NCI-H524 treated with DMSO at 0.1 percent for 48 hours (cell line): ENCODE data around the gene TRAPPC3.

Source experiments
- DNase-seq: peaks from one replicate; lab custom pipeline; 2025; lab: John Stamatoyannopoulos, UW

Gene TRAPPC3

GRCh38 chr1:36098650-36099365 is 50.5 kb downstream of the TRAPPC3 start:
- no peak for DNase-seq

- DNase-seq = no peak
These were observed 51.3 kb downstream of the TRAPPC3 start for GRCh38 chr1:36097693-36098585.

DNA sequence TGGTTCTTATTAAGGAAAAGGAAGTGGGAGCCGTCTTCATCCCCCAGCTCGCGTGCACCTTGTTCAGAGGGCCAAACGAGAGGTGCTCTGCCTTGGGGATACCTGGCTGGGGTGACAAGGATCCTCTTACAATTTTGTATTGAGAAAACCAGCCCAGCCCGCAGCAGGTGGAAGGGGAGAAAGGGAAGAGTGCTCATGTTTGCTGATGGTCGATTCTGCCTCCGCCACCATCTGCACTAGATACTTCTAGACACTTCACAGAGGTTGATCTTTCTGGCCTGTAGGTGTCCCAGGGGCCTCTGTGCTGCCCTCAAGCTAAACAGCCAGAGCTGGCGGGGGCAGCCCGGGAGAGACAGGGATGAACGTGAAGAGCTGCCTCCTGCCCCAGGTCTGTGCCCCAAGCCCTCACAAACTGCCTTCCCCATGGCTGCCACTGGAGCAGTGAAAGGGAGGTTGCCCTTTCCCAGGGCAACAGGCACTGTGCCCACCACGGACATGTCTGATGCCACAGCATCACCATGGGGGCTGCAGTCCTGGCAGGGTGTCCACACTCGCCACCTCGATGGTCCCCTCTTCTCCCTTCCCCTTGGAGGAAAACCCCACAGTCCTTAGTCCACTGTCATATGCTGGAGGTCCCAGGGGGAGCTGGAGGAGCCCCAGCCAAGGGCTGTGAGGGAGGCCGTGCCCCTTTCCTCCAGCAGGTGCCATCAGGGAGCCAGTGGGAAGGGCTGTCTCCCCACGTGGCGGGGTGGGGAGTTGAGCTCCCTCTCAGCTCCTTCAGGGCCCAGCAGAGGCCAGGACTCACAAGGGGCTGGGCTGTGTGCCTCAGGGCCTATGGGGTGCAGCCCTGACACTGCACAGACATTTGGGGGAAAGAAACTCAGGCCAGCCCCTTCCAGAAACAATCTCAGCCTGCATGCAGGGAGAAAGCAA is 52.5 kb downstream of the TRAPPC3 start:
- peak; percentile 42 for DNase-seq

GRCh38 chr1:36095760-36096405 is 53.4 kb downstream of the TRAPPC3 start:
- DNase-seq = no peak

GRCh38 chr1:36094621-36095061 is 54.6 kb downstream of the TRAPPC3 start:
- DNase-seq = no peak

DNA sequence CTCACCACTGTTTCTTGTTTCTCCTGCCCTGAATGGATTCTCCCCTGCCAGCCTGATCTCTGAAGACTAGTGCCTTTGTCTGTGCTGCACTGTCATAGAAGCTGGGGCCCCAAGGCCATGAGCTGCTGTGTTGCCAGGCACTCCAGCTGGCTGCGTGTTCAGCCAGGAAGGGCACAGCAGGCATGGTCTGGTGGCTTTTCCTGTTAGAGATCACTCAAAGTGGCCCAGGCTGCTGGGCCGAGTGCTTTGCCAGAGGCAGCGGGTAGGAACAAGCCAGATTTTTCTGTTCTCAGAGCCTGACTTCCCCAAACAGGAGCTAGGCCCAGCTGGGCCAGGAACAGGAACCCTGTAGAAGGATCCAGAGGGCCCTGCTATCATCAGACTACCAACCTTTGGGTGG is 55.4 kb downstream of the TRAPPC3 start:
- DNase-seq = no peak

DNA sequence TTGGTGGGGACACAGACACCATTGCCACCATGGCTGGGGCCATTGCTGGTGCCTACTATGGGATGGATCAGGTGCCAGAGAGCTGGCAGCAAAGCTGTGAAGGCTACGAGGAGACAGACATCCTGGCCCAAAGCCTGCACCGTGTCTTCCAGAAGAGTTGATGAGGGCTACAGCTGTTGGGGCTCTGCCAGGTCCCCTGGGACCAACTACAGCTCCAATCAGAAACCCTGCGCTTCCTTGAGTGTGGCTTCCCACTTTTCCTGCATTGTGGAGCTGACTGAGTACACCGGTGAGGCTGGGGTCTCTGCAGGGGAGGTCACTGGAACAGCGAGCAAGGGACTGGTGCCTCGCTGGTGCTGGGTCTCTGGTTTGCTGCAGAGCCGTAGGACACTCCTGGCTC is 56.1 kb downstream of the TRAPPC3 start:
- DNase-seq = no peak

DNA sequence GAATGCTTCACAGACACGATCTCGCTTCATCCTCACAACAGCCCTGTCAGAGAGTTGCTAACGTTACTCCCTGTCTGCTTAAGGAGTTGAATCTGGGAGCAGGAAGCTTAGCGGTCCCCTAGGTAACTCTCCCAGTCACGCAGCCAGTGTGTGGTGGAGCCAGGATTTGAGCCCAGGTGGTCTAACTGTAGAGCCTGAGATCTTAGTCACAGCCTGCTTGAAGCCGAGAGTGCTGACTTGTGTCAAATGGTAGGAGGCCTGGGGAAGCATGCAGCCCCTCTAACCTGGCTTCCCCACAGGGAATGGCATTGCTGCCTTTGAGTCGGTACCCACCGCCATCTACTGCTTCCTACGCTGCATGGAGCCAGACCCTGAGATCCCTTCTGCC is 56.5 kb downstream of the TRAPPC3 start:
- no peak for DNase-seq

DNA sequence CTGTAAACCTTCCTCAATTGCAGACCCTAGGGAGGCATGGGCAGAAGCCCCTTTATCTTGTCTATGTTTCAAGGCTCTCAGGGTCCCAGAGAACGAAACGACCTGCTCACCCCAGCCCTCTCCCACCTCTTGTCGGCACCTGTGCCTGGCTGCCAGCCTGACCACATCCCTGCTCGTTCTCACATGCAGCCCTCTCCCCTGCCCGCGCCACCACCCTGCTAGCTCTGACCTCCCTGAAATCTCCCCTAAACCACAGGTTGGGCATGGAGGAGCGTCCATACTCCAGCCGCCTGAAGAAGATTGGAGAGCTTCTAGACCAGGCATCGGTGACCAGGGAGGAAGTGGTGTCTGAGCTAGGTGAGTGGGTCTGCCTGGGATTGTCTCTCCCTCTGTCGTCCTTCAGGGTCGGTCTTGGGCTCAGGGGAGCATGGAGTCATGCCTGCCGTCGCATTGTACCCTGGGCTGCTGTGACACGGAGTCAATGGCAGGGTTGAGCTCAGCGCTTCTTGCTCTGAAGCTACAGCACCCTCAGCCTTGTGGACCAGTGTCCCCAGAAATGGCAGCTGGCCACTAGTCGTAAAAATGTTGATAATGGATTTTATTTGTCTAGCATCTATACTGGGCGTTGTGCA is 57.0 kb downstream of the TRAPPC3 start:
- no peak for DNase-seq

DNA sequence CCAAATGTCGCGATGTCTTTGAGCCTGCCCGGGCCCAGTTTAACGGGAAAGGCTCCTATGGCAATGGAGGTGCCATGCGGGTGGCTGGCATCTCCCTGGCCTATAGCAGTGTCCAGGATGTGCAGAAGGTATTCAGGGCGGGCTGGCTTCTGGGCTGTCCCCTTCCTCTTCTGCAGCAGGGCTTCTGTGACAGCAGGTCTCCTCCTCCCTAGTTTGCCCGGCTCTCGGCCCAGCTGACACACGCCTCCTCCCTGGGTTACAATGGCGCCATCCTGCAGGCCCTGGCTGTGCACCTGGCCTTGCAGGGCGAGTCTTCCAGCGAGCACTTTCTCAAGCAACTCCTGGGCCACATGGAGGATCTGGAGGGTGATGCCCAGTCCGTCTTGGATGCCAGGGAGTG is 57.6 kb downstream of the TRAPPC3 start:
- no peak for DNase-seq

GRCh38 chr1:36091141-36091540 is 58.1 kb downstream of the TRAPPC3 start:
- no peak for DNase-seq

DNA sequence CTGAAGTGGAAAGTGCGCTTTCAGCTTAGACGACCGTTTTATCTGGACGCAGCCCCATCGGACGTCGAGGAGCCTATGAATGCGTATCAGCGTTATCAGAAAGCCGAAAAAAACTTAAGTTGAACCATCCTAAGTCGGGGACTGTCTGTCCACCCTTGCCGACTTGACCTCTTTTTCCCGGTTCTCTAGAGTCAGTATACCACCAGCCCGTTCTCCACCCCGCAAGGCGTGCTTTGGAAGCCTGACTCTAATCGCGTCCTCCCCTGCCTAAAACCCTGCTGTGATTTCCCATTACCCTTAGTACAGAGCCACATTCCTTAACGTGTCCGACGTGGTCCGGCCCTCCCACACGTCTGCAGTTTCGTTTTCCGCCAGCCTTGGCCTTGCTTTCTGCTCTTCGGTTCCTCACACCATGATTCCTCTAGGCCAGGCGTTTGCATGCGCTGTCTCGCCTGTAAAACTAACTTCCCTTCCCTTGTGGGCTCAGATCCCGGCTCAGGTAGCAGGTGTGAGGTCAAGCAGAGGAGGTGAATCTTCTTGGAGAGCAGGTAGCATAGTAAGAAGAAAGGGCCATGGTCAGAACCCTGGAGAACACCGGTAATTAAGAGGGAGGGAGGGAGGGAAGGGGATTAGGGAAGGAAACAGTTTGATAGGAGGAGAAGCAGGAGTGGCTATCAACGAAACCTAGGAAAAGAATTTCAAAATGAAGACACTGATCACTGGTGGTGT is 59.7 kb downstream of the TRAPPC3 start:
- DNase-seq = no peak

- peak; percentile 21 for DNase-seq
These were observed 60.5 kb downstream of the TRAPPC3 start, which contains the start of gene ADPRS for GRCh38 chr1:36088577-36089392. ADPRS (plus strand) TSS chr1:36088892; CDS start chr1:36088905, 13 bp downstream.

GRCh38 chr1:36088265-36088576 is 61.1 kb downstream of the TRAPPC3 start:
- DNase-seq = no peak

- no peak for DNase-seq
These were observed 61.8 kb downstream of the TRAPPC3 start for GRCh38 chr1:36087233-36088123.
